HG02885 (cell line): ENCODE measurements around the gene FRMD4A.

Experiments used
- ATAC-seq: cut with Tn5 transposase; IDR thresholded peaks from one replicate; pipeline ENCODE4 v1.9.1; 2021; ENCODE audit warnings: mild to moderate bottlenecking; ENCODE audit not compliant: unreplicated experiment, poor library complexity

FRMD4A gene

GRCh38 chr10:13673156-13673555, 657.6 kb downstream of the FRMD4A start:
- no peak for ATAC-seq

- no peak for ATAC-seq
Observed at GRCh38 chr10:13672548-13672947, 658.2 kb downstream of the FRMD4A start.

GRCh38 chr10:13671904-13672303, 658.8 kb downstream of the FRMD4A start:
- ATAC-seq, result no peak

GRCh38 chr10:13670311-13670710, 660.4 kb downstream of the FRMD4A start:
- no peak for ATAC-seq

GRCh38 chr10:13669901-13670300, 660.8 kb downstream of the FRMD4A start:
- no peak for ATAC-seq

- ATAC-seq, result no peak
Observed at GRCh38 chr10:13669182-13669855, 661.4 kb downstream of the FRMD4A start.

- ATAC-seq, result no peak
Observed at GRCh38 chr10:13668126-13668525, 662.6 kb downstream of the FRMD4A start.

GRCh38 chr10:13665516-13666262, 665.0 kb downstream of the FRMD4A start:
- no peak for ATAC-seq

- ATAC-seq, result no peak
Observed at GRCh38 chr10:13661256-13661655, 669.5 kb downstream of the FRMD4A start.

- ATAC-seq, result no peak
Observed at GRCh38 chr10:13660551-13660920, 670.2 kb downstream of the FRMD4A start.

GRCh38 chr10:13659887-13660550, 670.7 kb downstream of the FRMD4A start:
- peak; percentile 49 for ATAC-seq

GRCh38 chr10:13658871-13659685, 671.6 kb downstream of the FRMD4A start:
- no peak for ATAC-seq

- ATAC-seq, result no peak
Observed at GRCh38 chr10:13658264-13658663, 672.5 kb downstream of the FRMD4A start.

GRCh38 chr10:13657101-13657680, 673.5 kb downstream of the FRMD4A start:
- ATAC-seq, result no peak

- ATAC-seq, result no peak
Observed at GRCh38 chr10:13656337-13657100, 674.2 kb downstream of the FRMD4A start.

GRCh38 chr10:13654846-13655245, 675.9 kb downstream of the FRMD4A start:
- ATAC-seq, result no peak

- ATAC-seq, result no peak
Observed at GRCh38 chr10:13654118-13654830, 676.5 kb downstream of the FRMD4A start.

GRCh38 chr10:13652860-13653259, 677.9 kb downstream of the FRMD4A start:
- ATAC-seq, result no peak
